GM21786 (cell line): ENCODE results near the gene ANKRD63.

ENCODE experiments used
- ATAC-seq: cut with Tn5 transposase; IDR thresholded peaks from one replicate; pipeline ENCODE4 v1.9.1; 2021; ENCODE audit not compliant: unreplicated experiment

ANKRD63 gene

DNA sequence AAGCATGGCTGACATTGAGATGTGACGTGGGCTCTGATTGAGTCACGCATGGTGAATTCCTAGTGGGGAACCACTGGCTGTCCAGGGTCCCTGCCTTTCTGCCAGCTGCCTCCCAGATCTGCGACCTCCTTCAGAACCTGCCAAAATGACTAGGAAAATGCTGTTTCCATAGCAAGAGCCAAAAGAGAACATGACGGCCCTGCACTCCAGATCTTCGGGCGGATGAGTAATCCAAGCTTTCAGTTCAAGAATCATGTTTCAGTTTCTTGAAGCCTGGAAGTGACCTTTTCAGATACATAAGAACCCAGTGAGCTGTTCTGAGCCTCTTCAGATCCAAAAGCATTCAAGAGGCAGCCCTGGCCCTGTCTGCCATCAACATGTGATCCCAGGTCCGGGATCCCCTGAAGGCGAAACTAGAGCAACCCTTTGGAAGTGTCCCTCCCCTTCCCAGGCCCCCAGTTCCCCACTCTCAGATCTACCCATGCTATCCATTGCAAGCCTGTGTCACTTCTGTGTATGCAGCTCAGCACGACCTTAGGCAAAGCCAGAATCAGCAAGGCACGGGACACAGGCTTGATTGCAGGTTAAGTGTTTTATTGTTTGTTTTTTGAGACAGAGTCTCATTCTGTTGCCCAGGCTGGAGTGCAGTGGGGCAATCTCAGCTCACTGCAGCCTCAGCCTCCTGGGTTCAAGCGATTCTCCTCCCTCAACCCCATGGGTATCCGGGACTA, 19.7 kb downstream of the ANKRD63 start:
- no peak for ATAC-seq

DNA sequence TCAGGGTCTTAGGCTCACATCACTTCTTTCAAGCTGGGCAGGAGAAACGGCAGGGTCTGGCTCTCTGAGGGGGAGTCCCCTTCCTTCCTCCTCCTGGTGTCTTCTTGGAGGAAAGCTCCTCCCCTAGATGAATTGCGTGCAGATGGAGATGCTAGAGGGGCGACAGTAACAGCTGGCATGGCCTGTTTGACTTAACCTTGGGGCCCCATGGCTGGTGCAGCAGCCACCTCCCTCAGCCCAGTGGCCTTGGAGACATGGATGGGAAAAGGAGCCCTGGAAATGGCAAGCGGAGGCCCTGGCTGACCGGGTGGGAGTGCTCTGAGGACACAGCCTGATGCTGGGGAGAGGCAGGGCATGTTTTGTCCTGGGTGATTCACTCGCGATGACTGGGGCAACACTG, 23.8 kb downstream of the ANKRD63 start:
- ATAC-seq: no peak

DNA sequence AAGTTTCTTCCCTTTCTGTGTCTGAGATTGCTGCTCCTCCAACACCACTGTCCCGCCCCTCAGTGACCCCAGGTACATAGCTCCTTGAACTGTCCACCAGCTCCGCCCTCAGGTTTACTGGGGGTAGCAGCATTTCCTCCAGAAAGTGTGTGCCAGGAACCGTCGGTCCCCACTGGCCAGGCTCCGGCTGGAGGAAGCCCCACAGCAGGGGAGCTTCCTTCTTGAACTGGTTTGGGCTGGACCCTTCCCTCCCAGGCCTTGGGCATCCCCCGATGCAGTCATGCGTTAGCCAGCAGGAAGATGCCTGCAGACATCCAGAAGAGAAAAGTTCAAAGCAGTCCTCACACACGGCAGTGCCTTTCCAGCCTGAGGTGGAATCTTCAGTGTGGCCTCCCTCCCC, 24.3 kb downstream of the ANKRD63 start:
- no peak for ATAC-seq

DNA sequence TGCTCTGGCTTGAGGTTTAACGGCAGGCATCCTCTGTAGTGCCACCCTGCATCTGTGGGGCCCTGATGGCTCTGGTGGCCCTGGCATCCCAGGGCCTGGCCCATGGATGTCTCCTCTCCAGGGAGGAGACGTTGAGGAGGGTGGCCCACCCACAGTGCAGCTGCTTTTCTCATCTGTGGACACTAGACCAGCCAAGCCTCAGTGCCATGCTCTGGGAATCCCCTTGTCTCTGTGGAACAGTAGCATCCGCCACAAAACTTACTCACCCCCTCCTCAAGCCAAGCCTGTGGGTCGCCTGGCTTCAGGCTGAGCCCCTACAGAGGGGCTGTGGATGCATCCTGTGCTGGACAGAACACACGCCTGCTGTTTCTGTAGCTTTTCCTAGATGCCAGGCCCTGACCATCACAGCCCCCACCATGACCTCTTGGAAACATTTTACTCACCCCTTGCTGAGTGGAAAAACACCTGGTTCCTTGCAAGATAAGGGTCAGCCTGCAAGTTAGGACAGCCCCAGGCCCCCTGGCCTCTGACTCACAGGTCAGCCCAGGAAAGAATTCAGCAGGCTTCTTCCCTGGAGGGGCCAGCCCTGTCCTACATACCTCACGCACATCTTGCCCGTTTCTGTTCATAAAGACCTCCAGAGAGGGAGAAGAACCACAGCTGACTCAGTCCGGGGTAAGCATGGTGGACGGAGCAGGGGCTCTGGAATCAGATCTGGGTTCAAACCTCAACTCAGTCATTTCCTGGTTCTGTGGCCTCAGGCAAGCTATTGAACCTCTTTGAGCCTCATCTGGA, 25.0 kb downstream of the ANKRD63 start:
- no peak for ATAC-seq

DNA sequence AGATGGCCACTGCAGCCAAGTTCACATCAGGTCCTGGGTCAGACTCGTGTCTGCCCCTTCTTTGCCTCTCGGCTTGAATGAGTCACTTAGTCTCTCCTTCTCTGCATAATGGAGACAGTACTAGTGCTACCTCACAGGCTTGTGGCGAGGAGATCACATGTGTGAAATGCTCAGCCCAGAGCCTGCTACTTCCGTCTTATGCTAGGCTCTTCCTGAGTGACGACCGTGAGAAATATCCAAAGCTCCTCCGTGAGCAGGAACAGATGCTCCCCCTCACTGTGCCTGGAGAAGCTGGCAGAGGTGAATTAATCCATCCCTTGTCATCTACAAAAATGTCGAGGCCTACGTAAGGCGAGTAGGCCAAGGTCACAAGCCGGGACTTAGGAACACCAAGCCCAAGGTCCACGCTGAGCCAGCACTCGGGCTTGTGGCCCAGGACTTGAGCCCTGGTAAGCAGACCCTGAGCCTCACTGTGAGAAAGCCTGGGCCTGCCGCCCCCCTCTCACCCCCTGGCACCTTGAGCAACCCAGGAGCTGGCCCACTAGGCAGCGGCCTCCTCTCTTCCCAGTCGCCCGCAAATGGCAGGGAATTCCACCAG, 26.1 kb downstream of the ANKRD63 start:
- no peak for ATAC-seq

DNA sequence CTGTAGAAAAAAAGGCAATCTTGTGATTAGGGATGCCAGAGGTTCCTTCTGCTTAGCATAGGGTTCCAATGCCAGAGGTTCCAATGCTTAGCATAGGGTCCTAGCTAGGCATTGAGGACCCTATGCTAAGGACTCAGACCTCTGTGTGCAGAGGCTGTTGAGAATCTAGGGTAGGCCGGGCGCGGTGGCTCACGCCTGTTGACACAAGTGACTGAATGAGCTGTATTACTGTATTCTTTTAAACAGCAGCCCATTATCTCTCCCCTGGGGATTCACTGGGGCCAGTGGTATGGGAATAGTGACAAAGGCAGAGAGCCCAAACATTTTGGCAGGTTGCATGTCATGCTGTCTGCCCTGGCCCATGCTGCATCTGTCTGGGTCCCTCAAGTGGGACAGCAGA, 27.8 kb downstream of the ANKRD63 start:
- ATAC-seq: no peak

DNA sequence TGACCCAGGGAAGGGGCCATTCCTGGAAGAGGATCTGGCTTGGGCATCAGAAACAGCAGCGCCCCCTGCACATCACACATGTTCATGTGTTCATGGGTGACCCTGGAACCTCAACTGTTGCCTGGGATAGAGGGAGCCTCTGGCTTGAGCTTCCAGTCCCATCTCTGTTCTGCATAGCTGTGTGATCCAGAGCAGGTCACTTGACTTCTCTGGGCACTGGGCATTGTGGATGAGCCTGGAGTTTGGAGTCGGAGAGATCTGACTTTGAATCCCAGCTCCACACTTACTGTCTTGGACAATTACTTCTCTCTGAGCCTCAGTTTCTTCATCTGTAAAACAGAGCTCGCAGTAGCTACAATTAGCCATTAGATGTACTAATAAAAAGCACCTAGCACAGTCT, 28.4 kb downstream of the ANKRD63 start:
- no peak for ATAC-seq

DNA sequence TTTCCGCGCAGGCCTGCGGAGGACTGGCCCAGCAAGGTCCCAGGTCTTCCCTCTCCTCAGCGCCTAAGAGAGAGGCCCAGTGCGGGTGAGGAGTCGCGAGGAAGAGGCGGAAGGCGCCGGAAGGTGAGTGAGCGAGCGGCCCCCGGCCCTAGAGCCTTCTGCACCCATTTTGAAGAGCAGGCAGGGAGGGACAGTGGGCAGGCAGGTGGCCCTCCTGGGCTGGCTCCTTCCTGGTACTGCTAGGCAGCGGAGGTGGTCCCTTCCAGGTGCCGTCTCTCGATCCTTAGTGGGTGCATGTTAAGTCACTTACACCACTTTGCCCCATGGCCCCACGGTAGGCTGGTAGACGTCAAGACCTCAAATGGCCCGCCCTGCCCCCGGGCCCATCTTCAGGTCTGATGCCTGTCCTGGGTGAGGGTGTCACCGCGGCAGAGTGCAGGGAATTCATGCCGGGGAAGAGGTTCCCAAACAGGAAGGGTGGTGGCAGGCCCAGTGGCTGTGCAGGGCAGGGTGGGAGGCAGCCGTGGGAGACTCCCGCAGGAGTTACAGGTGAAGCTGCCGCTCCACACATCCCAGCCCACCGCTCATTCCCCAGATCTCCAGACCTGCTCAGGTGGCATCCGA, 29.6 kb downstream of the ANKRD63 start:
- ATAC-seq: no peak

DNA sequence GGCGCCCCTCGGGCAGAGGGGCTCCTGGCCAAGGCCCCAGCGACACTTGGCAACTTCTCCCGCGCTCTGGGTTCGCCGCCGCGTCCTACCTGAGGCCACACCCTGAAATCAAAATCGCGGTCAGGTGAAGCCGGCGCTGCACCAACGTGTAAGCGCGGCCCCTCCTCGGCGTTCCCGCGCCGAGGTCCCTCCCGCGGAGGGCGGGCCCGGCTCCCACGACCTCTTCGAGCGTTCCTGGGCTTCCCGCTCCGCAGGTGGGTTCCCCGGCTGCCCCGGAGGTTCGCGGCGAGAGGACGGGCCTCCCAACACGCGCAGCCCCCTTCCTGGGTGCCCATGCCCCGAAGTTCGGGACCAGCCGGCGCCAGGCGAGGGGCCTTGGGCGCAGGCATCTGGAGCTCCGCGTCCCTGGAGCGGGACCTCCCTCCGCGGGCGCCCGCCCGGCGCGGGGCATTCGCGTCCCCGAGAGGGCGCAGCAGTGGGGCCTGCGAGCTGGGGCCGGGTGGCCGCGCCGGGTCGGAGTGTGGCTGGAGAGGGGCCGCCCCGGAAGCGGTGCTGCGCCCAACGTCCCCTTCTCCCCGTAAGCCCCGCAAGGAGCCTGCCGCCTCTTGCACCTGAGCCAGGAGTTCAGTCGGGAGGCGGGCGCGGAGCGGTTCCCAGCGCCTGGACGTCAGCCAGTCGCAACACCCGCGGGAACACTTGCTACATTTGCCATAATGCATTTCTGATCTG, 30.3 kb downstream of the ANKRD63 start:
- no peak for ATAC-seq

DNA sequence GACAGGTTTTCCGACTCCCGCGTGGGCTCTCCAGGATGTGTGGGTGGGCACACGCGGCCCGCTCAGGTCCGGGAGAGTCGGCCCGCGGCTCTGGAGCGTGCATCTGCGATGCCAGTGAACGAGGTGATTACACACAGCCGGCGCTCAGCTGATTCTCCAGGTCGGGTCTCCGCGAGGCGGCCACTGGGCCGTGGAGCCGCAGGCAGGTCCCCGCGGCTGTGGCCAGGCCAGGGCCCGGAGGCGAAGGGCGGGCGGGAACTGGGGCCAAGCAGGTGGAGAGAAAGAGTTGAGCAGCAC, 30.8 kb downstream of the ANKRD63 start:
- ATAC-seq: no peak

DNA sequence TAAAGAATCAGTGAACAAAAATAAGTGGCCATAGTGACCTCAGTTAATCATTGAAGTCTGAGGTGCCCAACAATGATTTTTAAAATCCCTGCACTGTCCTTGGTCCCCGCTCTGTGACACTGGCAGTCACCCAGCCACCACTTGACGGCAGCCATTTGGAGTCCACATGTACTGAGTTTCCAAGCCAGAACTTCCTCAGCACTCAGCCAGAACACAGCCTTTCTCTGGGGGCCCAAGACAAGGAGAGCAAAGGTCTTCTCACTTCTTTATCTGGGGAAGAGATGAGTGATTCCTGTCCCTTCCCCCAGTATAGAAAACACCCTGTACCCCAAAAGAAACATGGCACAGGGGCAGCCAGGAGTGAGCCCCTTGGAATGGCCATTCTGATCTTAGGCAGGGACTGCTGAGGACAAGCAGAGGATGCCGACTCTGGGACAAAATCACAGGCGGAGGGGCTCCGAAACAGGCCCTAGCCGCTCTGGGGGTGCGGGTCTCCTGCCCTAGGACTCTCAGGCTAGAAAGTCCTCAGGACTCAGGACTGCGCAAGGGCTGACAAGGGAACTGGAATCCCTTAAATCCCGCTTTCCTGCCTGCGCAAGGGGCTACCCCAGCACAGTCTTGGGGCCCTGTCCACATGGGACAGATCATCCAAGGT, 31.3 kb downstream of the ANKRD63 start:
- no peak for ATAC-seq

DNA sequence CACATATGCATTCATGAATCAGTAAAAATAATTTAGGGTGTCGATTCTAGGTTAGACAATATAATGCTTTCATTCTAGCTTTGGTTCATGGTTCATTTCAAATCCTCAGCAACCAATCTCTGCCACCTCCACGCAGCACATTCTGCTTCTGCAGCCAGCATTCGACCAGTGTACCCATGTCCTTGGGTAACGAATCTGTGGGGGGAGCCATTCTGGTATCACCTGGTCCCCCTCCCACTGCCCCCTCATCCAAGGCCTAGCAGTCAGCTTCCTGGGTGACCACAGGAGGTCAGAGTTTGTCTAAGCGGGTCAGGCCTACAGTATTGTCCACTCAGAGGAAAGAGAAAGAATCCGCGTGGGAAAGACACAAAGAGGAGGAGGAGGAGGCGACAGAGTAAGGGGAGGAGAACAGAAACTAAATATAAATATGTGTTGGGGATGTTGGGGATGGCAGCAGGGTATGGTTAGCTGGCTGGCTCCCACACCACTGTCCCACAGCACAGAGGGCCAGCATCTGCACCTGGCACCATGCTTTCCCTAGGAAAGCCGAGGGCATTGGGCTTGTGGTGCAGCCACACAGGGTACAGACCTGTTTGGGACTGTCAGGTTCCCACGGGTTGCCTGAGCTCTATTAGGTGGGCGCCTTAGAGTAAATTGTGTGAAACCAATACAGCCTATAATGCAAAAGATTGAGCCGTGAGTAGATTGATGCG, 31.9 kb downstream of the ANKRD63 start:
- no peak for ATAC-seq

DNA sequence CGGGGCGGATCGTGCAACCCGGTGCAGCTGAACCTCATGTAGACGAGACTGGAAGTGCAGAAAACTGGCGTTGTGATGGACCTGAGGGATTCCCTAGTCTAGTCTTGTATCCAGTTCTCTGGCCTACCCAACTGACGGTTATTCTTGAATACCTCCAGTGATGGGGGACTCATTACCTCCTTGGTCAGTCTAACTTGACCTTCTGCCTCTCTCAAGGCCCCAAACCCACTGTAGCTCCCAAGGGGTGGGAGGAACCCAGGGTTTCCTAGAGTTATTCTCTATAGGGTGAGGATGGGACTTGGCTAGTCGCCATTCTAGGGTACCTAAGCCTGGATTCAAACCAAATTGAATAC, 32.6 kb downstream of the ANKRD63 start:
- no peak for ATAC-seq

DNA sequence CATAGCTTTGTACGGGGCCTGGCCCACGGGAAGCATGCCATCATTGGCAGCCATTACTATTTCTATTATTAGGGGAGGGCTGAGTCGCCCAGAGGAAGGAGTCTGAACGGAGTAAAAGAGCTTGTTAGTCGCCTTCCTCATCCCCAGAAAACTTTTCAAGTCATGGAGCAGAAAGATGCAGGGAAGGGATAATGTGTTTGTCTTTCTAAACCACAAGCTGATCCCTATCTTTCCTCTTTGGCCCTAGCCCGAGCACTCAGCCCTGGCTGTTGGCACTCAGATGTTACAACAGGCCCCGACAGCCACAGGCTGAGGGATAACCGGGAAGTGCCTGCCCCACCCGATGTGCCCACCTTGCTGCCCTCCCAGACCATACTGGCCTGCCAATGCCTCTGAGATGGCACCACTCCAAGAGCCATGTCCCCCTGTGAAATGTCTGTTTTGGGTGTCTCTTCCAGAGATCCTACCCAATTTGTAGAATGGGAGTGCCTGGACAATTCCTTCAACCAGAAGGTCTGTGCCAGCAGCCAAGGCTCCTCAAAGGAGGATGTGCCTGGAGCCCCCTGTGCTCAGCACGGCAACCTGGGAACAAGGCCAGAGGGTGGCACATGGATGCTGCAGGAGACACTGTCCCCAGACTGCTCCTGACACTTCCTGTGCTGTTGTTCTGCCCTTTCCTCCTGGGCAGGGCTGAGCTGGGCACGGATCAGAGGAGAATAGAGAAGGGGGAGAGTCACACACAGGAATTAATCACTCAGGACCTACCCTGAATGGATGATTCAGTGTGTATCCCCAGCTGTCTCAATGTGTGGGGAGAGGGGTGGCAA, 33.2 kb downstream of the ANKRD63 start:
- no peak for ATAC-seq

DNA sequence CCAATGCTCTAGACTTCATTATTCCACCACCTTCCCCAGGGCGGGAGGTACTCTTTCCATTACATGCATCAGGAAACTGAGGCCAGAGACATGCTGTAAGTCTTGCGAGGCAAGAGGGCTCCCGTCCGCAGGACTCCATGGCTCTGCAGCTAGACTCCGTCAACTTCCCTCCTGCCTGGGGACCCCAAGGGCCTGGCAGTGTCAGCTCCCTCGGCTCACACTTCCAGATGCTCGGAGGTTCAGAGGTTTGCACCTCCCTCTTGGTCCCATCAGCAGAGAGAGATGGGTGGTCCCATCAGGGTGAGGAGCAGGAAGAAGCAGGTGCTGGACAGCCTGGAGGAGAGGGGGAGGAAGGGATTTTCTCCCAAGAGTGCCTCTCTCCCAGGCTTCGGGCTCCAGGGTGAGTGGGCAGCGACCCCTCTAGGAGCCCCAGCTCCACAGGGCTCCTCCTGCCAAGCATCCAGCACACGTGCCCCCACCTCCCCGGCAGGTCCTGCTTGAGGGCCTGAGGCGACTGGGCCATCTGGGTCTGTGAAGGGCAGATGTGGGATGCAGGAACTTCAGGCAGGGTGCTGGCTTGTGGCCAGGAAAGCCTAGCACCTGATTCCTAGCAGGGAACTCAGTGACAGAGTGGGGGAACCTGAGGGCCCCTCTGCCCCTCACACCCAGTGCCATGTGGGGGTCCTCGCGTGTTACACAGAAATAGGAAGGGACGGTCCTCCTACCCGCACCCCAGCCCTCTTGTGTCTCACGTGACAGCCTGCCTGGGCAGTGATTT, 34.7 kb downstream of the ANKRD63 start:
- no peak for ATAC-seq

DNA sequence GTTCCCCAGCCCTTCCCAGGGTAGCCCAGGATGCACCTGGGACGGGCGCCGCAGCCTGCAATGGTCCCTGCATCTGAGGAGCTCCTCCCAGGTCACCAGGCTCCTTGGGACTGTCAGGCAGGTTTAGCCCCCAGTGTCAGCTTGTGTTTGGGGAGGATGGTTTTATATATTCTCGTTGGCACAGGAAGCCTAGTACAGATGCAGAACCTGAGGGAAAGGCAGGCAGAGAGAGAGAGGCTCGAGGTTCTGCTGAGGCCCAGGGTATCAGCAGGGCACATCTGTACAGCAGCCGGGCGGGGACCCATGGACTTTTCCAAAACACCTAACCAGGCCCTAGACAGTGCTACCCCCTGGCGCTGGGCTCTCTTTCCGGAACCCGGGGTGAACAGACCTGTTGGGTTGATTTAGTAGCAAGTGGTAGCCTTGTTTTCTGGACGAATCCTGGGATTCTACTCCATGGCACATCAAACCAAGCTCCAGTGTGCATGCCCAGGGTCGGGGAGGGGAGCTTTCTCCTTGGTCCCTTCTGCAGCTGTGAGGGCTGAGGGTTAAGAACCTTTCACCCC, 35.4 kb downstream of the ANKRD63 start:
- ATAC-seq: no peak

DNA sequence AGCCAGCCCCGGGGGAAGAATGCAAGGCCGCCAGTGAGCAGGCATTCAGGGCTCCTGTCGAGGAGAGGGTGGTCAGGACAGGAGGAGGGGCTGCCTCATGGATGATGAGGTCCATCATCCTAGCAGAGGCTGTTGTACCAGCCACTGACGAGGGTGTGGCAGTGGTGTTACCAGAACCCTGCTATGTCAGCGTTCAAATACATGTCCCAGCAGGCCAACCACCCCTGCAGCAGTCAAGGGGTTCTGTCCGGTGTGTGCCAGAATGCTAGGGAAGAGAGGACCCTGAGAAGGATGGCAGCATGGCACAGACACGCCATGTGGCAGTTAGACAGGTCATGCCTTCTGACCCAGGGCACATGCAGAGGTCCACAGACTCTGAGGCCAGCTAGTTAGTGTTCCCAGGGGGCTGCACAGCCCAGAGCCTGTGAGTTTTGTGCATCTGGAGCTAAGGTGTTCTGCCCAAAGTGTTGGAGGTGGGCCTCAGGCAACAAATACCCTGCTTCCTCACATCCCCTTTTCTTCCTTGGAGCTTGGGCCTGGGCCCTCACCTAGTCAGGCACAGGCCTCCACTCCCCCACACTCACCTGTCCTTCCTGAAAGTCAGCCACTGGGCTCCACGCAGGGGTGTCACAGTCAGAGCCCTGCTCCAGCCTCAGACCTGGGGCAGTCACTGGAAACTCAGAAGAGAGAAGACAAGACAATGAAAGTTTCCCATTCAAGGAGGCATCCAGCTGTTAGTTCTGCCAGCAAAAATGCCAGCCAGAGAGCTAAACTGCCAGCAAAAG, 36.2 kb downstream of the ANKRD63 start:
- ATAC-seq: no peak
